ACC112 (cell line): ENCODE data around the gene TMEM53.
"Not testable (repeated sequence)": the region's sequence is repeated elsewhere in the genome, so short reads cannot be mapped to it uniquely, and the experiment has no call there.

ENCODE experiments used
- H2AFZ ChIP-seq: fragments of 200-600 bp; sonication (generic); one replicate; pipeline ENCODE4 v1.6.0; 2017; ENCODE audit warnings: antibody characterized with exemption, low read length; ENCODE audit not compliant: unreplicated experiment
- H3K27ac ChIP-seq: fragments of 200-600 bp; sonication (generic); 2 replicates; pipeline ENCODE4 v1.5.1; 2014; ENCODE audit warnings: low read depth, mild to moderate bottlenecking, antibody characterized with exemption, low read length, moderate library complexity
- H3K27me3 ChIP-seq: fragments of 200-600 bp; sonication (generic); 2 replicates; pipeline ENCODE4 v1.6.1; 2014; ENCODE audit warnings: mild to moderate bottlenecking, antibody characterized with exemption, low read length, moderate library complexity, mixed read lengths; ENCODE audit not compliant: insufficient read depth
- H3K36me3 ChIP-seq: fragments of 200-600 bp; sonication (generic); 2 replicates; pipeline ENCODE4 v1.6.1; 2016; ENCODE audit warnings: mild to moderate bottlenecking, antibody characterized with exemption, low read length, moderate library complexity, mixed read lengths; ENCODE audit not compliant: insufficient read depth
- H3K4me1 ChIP-seq: fragments of 200-600 bp; sonication (generic); one replicate; pipeline ENCODE4 v1.6.1; 2016; ENCODE audit warnings: low read length, mixed read lengths; ENCODE audit not compliant: insufficient read depth, unreplicated experiment, control insufficient read depth
- H3K4me3 ChIP-seq: fragments of 200-600 bp; sonication (generic); 2 replicates; pipeline ENCODE4 v1.5.1; 2014; ENCODE audit warnings: mild to moderate bottlenecking, low read depth, low read length
- H3K79me2 ChIP-seq: fragments of 200-600 bp; sonication (generic); one replicate; pipeline ENCODE4 v1.6.0; 2016; ENCODE audit warnings: low read length; ENCODE audit not compliant: control insufficient read depth, unreplicated experiment, insufficient read depth

The TMEM53 gene

DNA sequence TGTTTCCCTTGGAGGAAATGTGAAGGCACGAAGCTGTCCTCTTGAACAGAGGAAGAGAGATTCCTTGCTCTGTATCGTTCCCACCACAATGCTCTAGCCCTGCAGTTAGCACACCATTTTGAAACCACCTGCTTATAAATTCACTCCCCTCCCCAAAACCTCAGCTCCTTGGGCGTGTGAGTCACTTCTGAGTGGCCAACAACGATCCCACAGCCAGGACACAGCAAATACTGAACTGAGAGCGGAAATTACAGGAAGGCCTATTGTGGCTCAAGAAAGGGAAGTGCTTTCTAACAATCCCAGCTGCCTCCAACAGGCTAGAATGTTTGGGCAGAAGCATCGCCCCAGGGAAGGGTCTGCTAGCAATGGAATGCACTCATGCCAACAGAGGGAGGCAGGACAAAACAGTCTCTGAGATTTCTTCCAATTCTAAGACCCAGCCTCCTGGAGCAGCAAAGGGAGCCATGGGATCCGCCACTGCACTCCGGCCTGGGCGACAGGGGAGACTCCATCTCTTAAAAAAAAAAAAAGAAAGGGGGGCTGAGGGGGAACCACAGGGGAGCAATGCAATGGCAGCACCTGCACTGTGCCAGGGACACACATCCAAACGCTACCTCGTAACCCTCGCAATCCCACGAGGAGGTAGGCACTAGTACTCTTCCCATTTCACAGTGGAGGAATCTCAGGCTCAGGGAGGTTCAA, 1.9 kb downstream of the TMEM53 start:
- H3K79me2 ChIP-seq: no peaks in the 10 kb centered on the region
- H3K36me3 ChIP-seq: no peaks in the 10 kb centered on the region
- no peak overlapping the region for H3K27ac ChIP-seq
- H3K4me1 ChIP-seq: peaks cover 36% of the 10 kb centered on the region
- no peak overlapping the region for H2AFZ ChIP-seq
- no peaks in the 10 kb centered on the region for H3K27me3 ChIP-seq
- no peak overlapping the region for H3K4me3 ChIP-seq

DNA sequence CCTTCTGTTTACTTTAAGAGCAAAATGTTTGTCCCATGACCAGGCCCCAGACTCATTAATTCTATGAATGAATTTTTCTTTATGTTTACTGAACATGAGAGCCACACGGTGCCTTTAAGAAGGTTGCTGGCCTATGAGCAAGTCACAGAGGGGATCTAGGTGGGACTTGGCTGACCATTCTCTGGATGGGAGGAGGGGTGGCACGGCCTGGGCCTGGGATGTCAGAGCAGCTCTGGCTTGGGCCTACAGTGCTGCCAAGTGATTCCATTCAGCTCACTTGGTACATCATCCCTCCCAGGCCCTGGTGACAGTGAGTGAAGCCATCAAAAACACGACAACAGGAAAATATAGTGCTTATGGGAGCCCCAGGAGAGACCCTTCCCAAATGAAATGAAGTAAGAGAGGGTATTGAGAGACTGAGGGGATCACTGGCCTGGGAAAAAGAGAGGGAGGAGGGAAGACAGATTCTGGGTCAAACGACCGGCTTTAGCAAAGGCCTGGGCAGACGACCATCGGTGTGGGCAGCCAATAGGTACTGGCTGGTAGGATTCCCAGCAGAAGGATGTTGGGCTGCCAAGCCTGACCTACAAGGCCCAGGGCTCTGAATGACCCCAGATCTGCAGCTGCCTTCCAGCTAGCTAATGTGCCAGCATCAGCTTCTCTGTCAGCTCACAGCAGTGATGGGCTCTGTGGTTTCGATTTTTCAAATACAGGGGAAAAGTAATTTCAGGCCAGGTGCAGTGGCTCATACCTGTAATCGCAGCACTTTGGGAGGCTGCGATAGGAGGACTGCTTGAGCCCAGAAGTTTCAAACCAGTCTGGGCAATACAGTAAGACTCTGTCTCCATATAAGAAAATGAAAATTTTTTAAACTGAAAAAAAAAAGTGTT, 3.3 kb downstream of the TMEM53 start:
- peaks cover 22% of the 10 kb centered on the region for H3K4me1 ChIP-seq
- H3K36me3 ChIP-seq: no peaks in the 10 kb centered on the region
- no peak overlapping the region for H3K4me3 ChIP-seq
- H3K79me2 ChIP-seq: no peaks in the 10 kb centered on the region
- no peaks in the 10 kb centered on the region for H3K27me3 ChIP-seq
- H2AFZ ChIP-seq: no peak overlapping the region
- H3K27ac ChIP-seq: no peak overlapping the region

DNA sequence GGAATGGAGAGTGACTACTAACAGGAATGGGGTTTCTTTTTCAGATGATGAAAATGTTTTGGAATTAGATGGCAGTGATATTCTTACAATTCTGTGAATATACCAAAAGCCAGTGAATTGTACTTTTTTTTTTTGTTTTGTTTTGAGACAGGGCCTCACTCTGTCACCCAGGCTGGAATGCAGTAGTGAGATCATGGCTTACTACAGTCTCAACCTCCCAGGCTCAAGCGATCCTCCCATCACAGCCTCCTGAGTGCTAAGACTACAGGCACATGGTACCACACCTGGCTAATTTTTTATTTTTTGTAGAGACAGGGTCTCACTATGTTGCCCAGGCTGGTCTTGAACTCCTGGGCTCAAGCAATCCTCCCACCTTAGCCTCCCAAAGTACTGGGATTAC, 7.6 kb downstream of the TMEM53 start:
- not testable (repeated sequence) for H3K4me1 ChIP-seq, H3K27ac ChIP-seq, H3K27me3 ChIP-seq, H3K79me2 ChIP-seq, H3K36me3 ChIP-seq, H3K4me3 ChIP-seq, H2AFZ ChIP-seq

DNA sequence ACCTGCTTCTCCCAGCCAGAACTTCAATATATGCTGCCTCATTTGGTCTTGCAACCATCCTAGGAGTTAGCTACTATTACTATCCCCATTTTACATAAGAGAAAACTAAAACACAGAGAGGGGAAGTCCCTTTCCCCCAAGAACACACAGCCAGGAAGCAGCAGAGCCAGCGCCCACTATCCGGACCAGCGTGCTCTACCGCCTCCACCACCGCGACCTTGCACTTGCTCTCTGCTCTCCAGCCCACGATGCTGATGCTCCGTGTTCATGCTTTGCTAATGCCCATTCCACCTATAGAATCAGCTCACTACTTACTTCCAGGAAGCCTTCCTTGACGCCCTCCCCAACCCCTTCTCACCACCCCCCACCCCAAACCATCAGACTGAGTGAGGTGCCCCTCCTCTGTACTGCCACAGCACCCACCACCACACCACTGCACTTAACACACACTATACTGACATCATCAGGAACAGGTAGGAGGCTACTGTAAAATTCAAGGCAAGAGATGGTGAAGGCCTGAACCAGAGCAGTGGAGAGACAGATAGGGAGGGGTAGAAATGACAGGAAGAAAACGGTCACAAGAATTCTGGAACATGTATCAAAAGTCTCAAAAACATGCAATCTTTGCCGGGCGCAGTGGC, 9.4 kb downstream of the TMEM53 start:
- H3K4me3 ChIP-seq: no peak overlapping the region
- H3K79me2 ChIP-seq: no peaks in the 10 kb centered on the region
- H3K27ac ChIP-seq: no peak overlapping the region
- H3K4me1 ChIP-seq: no peaks in the 10 kb centered on the region
- H3K27me3 ChIP-seq: no peaks in the 10 kb centered on the region
- no peak overlapping the region for H2AFZ ChIP-seq
- H3K36me3 ChIP-seq: no peaks in the 10 kb centered on the region

DNA sequence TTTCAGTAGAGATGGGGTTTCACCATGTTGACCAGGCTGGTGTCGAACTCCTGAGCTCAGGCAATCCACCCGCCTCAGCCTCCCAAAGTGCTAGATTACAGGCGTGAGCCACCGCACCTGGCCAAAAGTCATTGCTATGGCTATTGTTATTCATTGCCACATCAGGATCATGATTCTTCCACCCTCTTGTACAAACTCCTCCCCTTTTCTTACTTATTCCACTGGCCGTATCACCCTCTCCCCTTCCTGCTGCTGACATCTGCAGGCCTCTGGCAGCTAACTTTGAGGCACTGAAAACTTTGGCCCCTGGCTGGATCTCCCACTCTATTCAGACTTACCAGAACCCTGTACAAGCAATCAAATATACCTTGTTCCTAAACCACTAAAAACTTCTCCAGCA, 10.9 kb downstream of the TMEM53 start:
- H3K4me3 ChIP-seq: no peak overlapping the region
- no peak overlapping the region for H2AFZ ChIP-seq
- H3K4me1 ChIP-seq: no peaks in the 10 kb centered on the region

DNA sequence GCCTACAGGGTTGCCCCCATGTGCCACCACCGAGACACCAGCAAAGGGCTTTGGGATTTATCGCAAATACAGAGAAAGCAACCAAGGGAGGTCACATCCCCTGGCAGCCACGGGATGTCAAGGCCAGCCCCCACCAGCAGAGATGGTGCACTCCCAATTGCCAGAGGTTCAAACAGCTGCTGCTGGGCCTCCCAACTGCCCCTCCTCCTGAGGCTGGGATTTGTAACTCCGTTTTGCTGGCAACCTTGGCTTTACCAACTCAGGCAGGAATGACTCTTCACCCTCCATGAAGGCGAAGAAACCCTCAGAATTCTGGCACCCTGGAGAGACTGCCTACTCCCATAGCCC, 11.6 kb downstream of the TMEM53 start:
- no peaks in the 10 kb centered on the region for H3K27me3 ChIP-seq
- H3K27ac ChIP-seq: no peak overlapping the region
- H3K79me2 ChIP-seq: no peaks in the 10 kb centered on the region

More for the DNA sequence above, 10.9 kb downstream of the TMEM53 start:
- Histone ChIP-seq H3K27me3 (no peaks in the 10 kb centered on the region), H3K36me3 (no peaks in the 10 kb centered on the region), H3K79me2 (no peaks in the 10 kb centered on the region), H3K27ac (no peak overlapping the region)

DNA sequence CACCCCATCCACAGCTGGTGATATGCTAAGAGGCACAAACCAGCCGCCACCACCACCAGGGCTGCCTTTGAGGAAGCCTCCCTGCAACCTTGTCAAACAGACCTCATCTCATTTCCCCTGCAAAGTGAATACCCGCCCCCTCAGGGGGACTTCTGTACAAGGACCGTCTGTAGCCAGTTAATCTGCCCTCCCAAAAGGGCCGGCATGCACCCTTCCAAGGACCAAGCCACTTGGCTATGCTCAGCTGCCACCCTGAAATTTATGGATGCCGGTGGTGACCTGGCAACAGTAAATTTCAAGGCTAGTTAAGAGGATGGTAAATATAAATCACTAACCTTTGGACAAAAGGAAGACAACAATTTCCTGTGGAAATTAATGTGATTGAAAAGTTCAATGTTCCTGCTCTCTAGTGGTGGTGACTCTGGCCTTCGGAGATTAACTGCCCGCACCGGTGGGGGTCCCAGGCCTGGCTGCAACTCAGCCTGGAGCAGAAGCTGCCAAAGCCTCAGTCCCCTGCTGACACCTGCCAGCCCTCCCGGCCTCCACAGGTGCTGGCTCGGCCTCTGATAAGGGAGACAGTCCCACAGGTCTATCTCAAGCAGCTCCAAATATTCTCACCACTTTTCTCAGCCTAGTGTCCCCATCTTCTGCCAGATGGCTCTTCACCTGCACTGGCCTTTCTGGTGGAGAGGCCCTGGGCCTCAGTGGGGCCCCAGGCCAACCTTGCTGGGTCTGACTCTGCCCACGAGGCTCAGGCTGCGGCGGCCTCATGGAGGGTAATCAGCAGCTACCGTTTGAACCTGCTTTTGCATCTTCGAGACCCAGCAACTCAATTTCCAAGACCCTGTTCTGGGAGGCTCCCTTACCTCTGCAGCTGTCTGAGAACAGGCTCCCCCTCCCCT, 12.2 kb downstream of the TMEM53 start:
- H3K27ac ChIP-seq: no peak overlapping the region
- H3K4me3 ChIP-seq: no peak overlapping the region
- H3K4me1 ChIP-seq: no peaks in the 10 kb centered on the region
- H3K79me2 ChIP-seq: no peaks in the 10 kb centered on the region
- H3K36me3 ChIP-seq: no peaks in the 10 kb centered on the region
- H2AFZ ChIP-seq: no peak overlapping the region
- H3K27me3 ChIP-seq: no peaks in the 10 kb centered on the region

More for the DNA sequence above, 11.6 kb downstream of the TMEM53 start:
- H3K36me3 ChIP-seq: no peaks in the 10 kb centered on the region
- no peaks in the 10 kb centered on the region for H3K4me1 ChIP-seq
- no peak overlapping the region for H3K4me3 ChIP-seq
- H2AFZ ChIP-seq: no peak overlapping the region

DNA sequence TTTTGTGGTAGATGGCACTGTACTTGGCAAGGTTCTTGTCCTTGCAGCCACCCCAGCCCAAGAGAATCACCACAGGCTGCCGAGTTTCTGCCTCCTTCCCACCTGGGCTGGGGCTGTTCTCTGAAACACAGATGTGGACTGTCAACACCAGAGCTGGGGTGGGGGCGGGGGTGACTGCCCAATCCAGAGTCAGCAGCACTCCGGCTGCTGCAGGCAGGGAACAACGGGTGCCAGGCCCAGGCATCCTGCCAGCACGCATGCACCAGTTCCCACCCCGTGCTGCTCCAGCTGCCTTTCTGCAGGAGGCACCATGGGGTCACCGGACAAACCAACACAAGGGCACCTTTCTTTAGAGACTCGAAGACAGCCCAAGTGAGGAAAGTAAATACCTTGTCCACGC, 14.1 kb downstream of the TMEM53 start:
- no peak overlapping the region for H3K27ac ChIP-seq
- no peaks in the 10 kb centered on the region for H3K36me3 ChIP-seq
- H3K79me2 ChIP-seq: no peaks in the 10 kb centered on the region
- no peaks in the 10 kb centered on the region for H3K4me1 ChIP-seq
- H2AFZ ChIP-seq: no peak overlapping the region
- no peak overlapping the region for H3K4me3 ChIP-seq
- no peaks in the 10 kb centered on the region for H3K27me3 ChIP-seq

DNA sequence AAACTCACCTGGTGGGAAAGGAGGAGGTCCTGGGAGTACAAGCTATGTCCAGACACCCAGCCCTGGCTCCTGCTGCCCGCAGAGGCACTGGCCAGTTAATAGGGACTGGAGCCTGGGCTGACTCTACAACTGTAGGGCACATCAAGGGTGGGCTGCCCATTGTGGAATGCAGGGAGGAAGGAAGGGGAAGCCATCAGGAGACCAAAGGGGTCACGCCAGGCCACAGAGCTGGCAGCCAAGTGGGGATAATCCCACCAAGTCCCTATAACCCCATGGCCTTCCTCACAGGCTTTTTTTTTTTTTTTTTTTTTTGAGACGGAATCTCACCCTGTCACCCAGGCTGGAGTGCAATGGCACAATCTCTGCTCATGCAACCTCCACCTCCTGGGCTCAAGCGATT, 14.7 kb downstream of the TMEM53 start:
- H3K36me3 ChIP-seq: no peaks in the 10 kb centered on the region
- no peak overlapping the region for H3K4me3 ChIP-seq
- H2AFZ ChIP-seq: no peak overlapping the region
- H3K4me1 ChIP-seq: no peaks in the 10 kb centered on the region
- no peaks in the 10 kb centered on the region for H3K27me3 ChIP-seq
- H3K27ac ChIP-seq: no peak overlapping the region
- H3K79me2 ChIP-seq: no peaks in the 10 kb centered on the region

DNA sequence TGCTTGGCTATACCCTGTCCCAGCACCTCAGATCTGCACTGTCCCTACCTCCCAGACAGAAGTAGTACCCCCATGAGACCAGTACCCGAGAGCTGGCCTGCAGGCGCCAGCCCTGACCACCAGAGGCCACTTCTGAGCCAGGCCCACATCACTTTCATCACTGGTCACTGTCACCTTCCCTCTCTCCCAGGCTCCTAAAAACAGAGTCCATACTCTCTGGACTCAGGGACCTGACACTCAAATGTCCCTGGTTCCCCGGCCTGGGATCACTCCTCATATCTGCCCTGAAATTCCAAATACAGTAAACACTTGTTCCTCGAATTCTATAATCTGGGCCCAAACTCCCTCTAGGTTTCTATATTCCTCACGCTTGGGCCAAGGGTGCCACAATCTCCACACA, 18.7 kb downstream of the TMEM53 start:
- Histone ChIP-seq H3K36me3 (no peaks in the 10 kb centered on the region), H3K4me3 (no peak overlapping the region), H3K79me2 (no peaks in the 10 kb centered on the region), H2AFZ (no peak overlapping the region), H3K27me3 (no peaks in the 10 kb centered on the region), H3K27ac (no peak overlapping the region), H3K4me1 (no peaks in the 10 kb centered on the region)
